Erythroblast (primary cell): Measurements from ENCODE around the gene ZNF177.
A peak's percentile ranks its signal among the peaks of the same experiment; 100 is the strongest.
"Not testable (repeated sequence)": the region's sequence is repeated elsewhere in the genome, so short reads cannot be mapped to it uniquely, and the experiment has no call there.

ENCODE experiments used
- DNase-seq, 2 experiments: peaks; one replicate each; lab custom pipeline; 2025; lab: John Stamatoyannopoulos, UW
- GATA1 ChIP-seq: IDR thresholded peaks from 2 replicates; pipeline ENCODE4 v1.6.1; 2011; ENCODE audit warnings: low read depth, mild to moderate bottlenecking, control low read depth, low read length, moderate library complexity
- POLR2A ChIP-seq: IDR thresholded peaks from 2 replicates; pipeline ENCODE4 v1.6.1; 2011; ENCODE audit warnings: mild to moderate bottlenecking, low read length

ZNF177 gene

DNA sequence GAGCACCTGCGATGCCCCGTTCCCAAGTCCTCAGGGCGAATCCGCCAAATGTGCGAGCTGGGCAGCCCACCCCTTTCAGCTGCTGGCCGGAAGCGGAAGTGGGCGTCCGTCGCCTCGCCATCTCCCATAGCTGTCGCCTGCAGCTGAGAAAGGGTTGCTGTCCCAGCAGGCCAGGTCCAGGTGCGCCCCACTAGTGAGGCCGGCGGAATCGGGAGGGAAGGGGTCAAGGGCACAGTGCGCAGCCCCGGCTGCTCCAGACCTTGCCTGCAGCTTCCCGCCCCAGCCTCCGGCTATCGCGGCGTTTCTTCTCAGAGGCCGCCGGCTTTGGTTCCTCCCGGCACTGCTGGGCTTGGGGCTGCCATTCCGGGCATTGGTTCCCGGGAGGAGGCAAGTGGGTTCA is at the start of gene ZNF177:
TSS of gene ZNF177 (plus strand) at position 109 of the 400 bp plus-strand sequence. CDS start 15,299 bp downstream, outside the sequence.
- TF ChIP-seq POLR2A (no peak), GATA1 (no peak)
- no peak for DNase-seq

DNA sequence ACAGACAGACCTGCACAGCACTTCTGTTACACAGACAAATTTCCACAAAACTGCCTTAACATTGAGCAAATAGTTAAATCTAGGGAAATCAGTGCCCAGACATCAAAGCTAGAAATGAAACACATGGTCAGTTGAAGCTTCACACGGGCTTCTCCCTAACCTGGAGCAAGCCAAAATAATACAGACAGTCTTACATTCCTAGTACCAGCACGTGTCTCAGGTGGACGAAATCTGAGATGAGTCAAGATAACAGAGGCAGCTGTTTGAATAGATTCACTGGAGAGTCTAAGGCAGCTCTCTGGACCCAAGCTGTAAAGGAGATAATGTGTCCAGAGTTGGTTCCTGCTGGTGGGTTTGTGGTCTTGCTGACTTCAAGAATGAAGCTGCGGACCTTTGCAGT is 49.1 kb upstream of the ZNF177 start:
- DNase-seq: no peak
- TF ChIP-seq POLR2A: no peak
- TF ChIP-seq GATA1: no peak

DNA sequence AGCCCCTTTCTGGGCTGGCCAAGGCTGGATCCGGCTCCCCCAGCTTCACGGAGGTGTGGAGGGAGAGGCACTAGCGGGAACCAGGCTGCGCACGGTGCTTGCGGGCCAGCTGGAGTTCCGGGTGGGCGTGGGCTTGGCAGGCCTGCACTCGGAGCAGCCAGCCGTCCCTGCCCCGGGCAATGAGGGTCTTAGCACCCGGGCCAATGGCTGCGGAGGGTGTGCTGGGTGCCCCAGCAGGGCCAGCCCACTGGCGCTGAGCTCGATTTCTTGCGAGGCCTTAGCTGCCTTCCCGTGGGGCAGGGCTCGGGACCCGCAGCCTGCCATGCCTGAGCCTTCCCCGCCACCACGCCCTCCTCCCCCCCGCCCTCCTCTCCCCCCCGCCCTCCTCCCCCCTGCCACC is 41.5 kb upstream of the ZNF177 start:
- no peak for TF ChIP-seq GATA1
- no peak for DNase-seq

DNA sequence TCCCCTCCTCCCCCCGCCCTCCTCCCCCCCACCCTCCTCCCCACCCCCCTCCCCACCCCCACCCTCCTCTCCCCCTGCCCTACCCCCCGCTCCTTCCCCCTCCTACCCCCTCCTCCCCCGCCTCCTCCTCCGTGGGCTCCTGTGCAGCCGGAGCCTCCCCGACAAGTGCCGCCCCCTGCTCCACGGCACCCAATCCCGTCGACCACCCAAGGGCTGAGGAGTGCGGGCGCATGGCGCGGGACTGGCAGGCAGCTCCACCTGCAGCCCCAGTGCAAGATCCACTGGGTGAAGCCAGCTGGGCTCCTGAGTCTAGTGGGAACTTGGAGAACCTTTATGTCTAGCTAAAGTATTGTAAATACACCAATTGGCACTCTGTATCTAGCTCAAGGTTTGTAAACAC is 41.1 kb upstream of the ZNF177 start:
- not testable (repeated sequence) for DNase-seq

DNA sequence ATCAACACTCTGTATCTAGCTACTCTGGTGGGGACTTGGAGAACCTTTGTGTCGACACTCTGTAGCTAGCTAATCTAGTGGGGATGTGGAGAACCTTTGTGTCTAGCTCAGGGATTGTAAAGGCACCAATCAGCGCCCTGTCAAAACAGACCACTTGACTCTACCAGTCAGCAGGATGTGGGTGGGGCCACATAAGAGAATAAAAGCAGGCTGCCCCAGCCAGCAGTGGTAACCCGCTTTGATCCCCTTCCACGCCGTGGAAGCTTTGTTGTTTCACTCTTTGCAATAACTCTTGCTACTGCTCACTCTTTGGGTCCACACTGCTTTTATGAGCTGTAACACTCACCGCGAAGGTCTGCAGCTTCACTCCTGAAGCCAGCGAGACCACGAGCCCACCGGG is 40.6 kb upstream of the ZNF177 start:
- not testable (repeated sequence) for DNase-seq

DNA sequence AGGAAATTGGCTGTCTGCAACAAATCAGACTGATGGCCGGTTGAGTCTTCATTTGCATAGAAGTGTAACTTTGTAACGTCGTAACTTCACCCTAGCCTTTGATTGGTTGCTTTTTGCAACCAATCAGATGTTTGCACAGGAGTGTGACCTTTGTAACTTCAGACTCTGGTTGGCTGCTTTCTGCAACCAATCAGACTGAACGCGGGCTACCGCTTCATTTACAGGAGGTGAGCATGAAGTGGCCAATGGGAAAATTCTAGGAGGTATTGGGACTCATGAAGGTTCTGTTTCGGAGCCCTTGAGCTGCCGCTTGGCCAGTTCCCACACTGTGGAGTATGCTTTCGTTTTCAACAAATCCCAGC is 39.3 kb upstream of the ZNF177 start:
- TF ChIP-seq GATA1: no peak
- no peak for TF ChIP-seq POLR2A
- peak; percentile 85 to 86 for DNase-seq

DNA sequence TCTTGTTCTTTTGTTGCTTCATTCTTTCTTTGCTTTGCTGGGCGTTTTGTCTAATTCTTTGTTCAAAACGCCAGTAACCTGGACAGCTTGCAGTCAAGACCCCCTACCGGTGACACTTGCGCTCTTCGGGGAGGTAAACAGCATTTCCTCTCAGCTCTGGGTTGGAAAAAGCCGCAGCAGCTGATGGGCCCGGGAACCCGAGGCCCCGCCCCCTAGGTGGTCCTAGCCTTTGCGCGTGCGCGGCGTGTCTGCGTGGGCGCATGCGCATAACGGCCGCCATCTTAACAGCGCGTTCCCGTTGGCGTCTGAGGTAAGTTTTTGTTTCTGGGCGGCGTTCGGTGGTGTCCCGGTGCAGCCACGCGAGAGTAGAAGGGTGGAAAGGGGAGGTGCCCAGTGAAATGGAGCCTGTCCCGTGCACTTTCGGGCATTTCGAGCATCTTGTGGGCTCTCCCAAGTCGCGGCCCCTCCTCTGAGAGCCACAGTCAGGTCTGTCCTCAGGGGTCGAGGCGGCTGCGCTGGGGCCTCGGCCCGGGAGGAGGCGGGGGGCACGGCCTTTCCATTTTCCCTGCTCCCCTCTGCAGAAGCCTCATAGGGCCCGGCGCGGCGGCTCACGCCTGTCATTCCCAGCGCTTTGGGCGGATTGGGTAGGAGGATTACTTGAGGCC is 38.8 kb upstream of the ZNF177 start, which contains the start of gene ZNF559:
TSS of gene ZNF559 (plus strand) at position 261 of the 665 bp plus-strand sequence. CDS start 14,371 bp downstream, outside the sequence.
- TF ChIP-seq GATA1 (no peak), POLR2A (peak; percentile 64)
- peak; percentile 96 to 97 for DNase-seq

DNA sequence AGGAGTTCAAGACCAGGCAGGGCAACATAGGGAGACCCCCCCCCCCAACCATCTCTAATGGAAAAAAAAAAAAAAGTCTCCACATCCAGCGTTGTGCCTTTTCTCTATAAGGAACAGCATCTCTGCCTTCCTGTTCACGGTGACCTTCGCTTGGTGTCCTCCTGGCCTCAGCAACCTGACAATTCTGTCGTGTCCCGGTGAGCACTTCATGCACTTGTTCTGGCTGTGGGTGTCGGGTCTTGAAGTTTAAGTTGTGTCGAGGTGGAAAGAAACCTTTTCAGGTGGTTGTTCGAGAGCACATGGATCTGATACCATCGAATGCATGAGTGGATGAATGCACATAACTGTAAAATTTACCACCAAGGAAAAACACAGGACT is 38.2 kb upstream of the ZNF177 start:
- TF ChIP-seq GATA1: no peak
- TF ChIP-seq POLR2A: no peak
- peak in 1 of 2 experiments; percentile 44 for DNase-seq

DNA sequence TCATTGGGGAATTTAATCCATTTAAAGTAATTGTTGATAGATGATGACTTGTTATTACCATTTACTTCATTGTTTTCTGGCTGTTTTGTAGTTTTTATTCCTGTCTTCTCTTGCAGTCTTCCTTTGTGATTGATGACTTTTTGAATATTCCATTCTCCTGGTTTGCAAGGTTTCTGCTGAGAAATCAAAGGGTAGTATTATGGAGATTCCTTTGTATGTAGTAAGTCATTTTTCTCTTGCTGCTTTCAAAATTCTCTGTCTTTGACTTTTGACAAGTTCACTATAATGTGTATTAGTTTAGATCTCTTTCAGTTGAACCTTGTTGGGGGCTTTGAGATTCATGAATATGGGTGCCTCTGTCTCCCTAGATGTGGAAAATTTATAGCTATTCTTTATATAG is 32.8 kb upstream of the ZNF177 start:
- TF ChIP-seq POLR2A: no peak
- TF ChIP-seq GATA1: no peak
- no peak for DNase-seq

DNA sequence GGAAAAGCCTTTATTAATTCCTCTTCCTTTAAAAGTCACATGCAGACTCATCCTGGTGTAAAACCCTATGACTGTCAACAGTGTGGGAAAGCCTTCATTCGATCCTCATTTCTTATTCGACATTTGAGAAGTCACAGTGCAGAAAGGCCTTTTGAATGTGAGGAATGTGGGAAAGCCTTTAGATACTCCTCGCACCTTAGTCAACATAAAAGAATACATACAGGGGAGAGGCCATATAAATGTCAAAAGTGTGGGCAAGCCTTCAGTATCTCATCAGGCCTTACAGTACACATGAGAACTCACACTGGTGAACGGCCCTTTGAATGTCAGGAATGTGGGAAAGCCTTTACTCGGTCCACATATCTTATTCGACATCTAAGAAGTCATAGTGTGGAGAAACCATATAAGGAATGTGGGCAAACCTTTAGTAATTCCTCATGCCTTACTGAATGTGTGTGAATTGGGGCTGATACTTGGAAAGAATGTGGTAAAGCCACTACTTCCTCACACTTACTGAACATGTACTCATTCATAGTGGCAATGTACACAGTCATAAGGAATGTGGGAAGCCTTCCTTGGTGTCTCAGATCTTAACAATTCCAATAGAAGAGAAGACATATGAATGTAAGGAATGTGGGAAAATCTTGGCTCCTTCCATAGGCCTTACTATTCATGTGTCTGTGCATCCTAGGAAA is 20.1 kb upstream of the ZNF177 start:
- TF ChIP-seq GATA1: no peak
- no peak for TF ChIP-seq POLR2A

DNA sequence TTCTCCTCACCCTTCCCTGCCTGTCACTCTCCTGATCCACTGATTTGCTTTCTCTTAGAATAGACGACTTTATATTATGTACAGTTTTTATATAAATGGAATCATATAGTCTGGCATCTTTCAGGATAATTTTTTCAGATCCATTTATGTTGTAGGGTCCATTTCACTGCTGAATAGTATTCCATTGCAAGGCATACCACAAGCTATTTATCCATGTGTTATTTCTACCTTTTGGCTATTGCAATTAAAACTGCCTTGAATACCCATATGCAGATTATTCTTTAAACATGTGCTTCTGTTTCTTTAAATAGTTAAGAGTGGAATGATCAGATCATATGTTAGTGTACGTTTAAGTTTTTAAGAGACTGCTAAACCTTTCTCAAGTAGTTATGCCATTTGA is 17.8 kb upstream of the ZNF177 start:
- no peak for DNase-seq
- TF ChIP-seq POLR2A (no peak), GATA1 (no peak)

More for the DNA sequence above, 20.1 kb upstream of the ZNF177 start:
- peak in 1 of 2 experiments; percentile 23 for DNase-seq

DNA sequence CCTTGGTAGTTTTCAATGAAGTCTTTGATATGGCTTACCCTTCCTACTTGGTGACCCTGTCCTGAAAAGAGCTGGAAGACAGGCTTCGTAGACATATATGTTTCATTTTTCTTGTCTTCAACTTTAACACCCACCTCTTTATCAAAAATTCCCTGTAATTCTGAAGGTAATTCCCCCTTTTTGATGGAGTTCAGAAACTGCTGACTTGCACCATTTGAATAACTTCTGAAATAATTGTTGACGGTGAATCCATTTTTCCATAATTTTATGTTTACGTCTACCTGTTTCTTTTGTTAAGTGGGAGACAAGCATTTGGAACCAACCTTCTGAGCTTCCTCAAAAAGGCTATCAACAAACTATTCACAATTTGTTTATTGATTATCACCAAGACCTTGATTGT is 14.6 kb upstream of the ZNF177 start:
- no peak for DNase-seq
- no peak for TF ChIP-seq POLR2A
- no peak for TF ChIP-seq GATA1

DNA sequence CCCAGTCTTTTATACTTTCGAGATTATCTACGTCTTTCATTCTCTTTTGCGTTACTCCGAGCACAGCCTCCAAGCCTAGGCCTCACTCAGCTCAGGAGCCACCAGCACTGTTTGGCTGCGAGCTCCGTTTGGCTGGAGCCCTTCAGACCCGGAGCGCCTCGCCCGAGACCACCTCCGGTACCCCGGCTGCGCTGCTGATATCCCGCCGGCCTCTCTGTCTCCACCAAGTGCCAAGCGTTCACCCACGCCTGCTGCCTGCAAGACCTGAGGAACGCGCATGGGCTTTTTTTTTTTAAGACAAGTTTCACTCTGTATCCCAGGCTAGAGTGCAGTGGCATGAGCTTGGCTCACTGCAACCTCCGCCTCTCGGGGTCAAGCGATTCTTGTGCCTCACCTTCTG is 14.1 kb upstream of the ZNF177 start:
- no peak for TF ChIP-seq GATA1
- TF ChIP-seq POLR2A: no peak
- DNase-seq: no peak

DNA sequence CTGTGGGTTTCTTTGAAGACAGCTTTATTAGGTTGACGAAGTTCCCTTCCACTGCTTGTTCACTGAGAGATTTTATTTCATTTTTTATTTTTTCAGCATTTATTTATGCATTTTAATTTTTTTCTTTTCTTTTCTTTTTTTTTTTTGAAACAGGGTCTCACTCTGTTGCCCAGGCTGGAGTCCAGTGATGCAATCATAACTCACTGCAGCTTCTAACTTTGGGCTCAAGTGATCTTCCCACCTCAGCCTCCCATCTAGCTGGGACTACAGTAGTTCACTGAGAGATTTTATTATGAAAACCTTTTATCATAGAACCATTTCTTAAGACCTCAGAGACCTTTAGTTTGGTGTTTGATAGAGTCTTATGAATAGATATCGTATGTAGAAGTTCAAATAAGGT is 10.3 kb upstream of the ZNF177 start:
- DNase-seq: no peak

DNA sequence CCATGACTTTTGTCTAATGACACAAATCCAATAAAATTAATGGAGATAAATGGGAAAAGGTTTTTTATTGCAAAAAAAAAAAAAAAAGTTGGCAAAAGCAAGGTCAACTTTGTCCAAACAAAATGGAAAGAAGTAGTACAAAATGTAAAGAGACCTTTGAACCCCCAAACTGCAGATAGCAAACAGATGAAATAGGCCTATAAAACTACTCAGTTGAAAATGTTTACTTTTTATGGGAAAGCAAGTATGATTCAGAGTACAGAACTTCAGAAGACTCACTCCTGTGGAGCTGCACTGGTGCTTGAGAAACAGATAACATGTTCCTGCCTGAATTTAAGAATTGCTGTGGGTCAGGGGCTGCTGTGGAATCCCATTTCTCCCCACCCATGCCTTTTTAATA is 9.8 kb upstream of the ZNF177 start:
- no peak for DNase-seq

More for the DNA sequence above, 10.3 kb upstream of the ZNF177 start:
- TF ChIP-seq POLR2A: no peak
- no peak for TF ChIP-seq GATA1

More for the DNA sequence above, 9.8 kb upstream of the ZNF177 start:
- TF ChIP-seq GATA1: no peak
- TF ChIP-seq POLR2A: no peak
